AG04449 (cell line): Measurements from ENCODE around the gene CSNK1G2.
A peak's percentile ranks its signal among the peaks of the same experiment; 100 is the strongest.

Experiments used
- CTCF ChIA-PET: fragments of 350-600 bp; formaldehyde crosslinking; extraction: SDS; loops from one replicate; lab custom pipeline; 2021; ENCODE audit warnings: antibody characterized with exemption; lab: Yijun Ruan, JAX
- POLR2A ChIA-PET: fragments of 400-600, 350-600 bp; formaldehyde crosslinking; extraction: SDS; loops from one replicate; lab custom pipeline; 2020; ENCODE audit warnings: antibody characterized with exemption, inconsistent platforms; lab: Yijun Ruan, JAX
- DNase-seq: peaks from one replicate; pipeline ENCODE4 v3.0.0-alpha.2; 2010; ENCODE audit warnings: low read depth, low spot score
- H3K4me3 ChIP-seq: 2 replicates; pipeline ENCODE4 v1.5.1; 2011; ENCODE audit warnings: low read depth, mild to moderate bottlenecking, control low read depth, low read length
- TF ChIP-seq, protein P1 (sequence below): IDR thresholded peaks from one replicate; pipeline ENCODE4 v1.5.1; 2011; ENCODE audit warnings: mild to moderate bottlenecking, moderate library complexity, low read length, control low read depth, inconsistent platforms; ENCODE audit not compliant: insufficient read depth; ENCODE audit errors: missing control alignments

Gene CSNK1G2

DNA sequence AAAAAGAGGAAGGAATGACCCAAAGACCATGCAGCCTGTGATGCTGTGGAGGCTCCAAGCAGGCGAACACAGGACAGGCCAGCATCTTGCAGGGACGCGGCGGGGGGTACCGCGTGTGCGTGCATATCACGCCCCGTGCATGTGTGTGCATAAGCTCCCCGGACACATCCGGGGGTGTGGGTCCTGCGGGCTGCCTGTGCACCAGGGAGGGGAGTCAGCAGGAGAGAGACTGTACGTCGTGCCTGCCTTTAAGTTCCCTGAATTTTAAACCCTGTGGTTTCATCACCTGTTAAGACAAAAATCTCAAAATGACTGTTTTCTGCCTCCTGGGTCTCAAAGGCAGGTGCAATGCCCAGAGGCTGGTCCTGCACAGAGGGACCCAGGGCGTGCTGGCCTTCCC, 19.1 kb upstream of the CSNK1G2 start:
- no peak for DNase-seq
- CTCF ChIA-PET = no interaction called here
- TF ChIP-seq, protein P1, sequence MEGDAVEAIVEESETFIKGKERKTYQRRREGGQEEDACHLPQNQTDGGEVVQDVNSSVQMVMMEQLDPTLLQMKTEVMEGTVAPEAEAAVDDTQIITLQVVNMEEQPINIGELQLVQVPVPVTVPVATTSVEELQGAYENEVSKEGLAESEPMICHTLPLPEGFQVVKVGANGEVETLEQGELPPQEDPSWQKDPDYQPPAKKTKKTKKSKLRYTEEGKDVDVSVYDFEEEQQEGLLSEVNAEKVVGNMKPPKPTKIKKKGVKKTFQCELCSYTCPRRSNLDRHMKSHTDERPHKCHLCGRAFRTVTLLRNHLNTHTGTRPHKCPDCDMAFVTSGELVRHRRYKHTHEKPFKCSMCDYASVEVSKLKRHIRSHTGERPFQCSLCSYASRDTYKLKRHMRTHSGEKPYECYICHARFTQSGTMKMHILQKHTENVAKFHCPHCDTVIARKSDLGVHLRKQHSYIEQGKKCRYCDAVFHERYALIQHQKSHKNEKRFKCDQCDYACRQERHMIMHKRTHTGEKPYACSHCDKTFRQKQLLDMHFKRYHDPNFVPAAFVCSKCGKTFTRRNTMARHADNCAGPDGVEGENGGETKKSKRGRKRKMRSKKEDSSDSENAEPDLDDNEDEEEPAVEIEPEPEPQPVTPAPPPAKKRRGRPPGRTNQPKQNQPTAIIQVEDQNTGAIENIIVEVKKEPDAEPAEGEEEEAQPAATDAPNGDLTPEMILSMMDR = no peak
- POLR2A ChIA-PET = no interaction called here
- H3K4me3 ChIP-seq = no peak overlapping the region

DNA sequence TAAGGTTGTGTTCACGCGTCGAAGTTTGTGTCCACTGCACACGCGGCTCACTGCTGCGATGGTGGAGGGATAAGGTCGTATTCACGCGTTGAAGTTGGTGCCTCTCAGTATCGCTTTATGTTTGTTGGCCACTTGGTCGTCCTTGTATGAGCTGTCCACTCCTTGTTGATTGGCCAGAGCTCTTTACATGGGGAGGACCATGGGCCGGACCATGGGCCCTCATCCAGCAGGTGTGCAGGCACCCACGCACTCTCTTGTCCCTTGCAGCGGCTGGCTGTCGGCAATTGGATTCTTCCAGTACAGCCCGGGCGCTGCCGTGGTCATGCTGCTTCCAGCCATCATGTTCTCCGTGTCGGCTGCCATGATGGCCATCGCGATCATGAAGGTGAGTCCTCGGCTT, 18.2 kb upstream of the CSNK1G2 start:
- DNase-seq = no peak
- CTCF ChIA-PET = no interaction called here
- POLR2A ChIA-PET = no interaction called here
- TF ChIP-seq, protein P1 = no peak
- no peak overlapping the region for H3K4me3 ChIP-seq

DNA sequence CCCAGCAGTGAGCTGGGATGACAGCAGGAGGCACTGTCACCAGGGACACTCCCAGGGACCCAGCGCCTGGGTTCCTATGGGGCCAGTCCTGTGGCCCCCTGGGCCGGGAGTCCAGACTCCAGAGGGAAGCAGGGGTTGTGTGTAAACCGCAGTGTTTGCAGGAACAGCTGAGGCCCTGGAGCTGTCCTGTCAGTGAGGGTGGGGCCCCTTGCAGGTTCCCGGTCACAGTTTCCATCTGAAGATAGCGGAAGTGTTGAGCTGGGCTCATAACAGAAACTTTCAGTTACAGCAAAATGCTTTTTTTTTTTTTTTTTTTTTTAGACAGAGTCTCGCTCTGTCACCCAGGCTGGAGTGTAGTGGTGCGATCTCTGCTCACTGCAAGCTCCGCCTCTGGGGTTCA, 17.7 kb upstream of the CSNK1G2 start:
- DNase-seq = no peak
- ChIA-PET CTCF (no interaction called here), POLR2A (interaction anchor here (0.6 kb wide), 1 partner anchor 293 kb away, joined by 4 read pairs; no protein-coding TSS in a partner anchor)
- no peak overlapping the region for H3K4me3 ChIP-seq
- TF ChIP-seq, protein P1 = no peak

DNA sequence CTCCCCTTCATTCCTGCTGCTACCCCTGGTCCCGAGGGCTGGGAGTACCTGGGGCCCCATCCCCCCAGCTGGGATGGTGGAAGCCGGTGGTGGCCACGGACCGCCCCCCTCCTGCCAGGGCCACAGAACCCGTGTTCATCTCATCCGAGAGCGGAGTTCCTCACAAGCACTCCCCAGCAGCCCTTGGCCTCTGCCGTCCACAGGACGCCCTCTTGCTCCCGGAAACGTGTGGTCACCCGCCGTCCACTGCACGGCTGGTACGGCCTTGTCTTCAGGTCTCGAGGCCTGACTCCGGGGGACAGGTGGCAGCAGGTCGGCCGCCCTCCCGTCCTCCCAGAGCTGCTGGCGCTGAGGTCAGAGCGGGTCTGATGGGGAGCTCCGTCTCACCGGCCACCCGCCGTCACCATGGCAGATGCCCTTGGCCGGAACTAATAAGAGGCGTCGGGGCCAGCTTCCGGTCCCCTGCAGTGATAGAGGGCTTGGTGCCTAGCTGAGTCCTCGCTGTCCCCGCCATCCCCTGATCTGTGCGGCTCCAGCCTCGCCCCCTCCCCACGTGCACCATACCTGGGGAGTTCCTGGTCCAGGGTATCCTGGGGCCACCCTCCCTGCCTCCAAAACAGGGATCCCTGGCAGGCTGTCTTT, 16.5 kb upstream of the CSNK1G2 start:
- CTCF ChIA-PET = interaction anchor here (0.6 kb wide), 1 partner anchor 12 kb away, joined by 3 read pairs; no protein-coding TSS in a partner anchor
- DNase-seq = no peak
- H3K4me3 ChIP-seq = no peak overlapping the region
- TF ChIP-seq, protein P1 = no peak
- POLR2A ChIA-PET = no interaction called here

DNA sequence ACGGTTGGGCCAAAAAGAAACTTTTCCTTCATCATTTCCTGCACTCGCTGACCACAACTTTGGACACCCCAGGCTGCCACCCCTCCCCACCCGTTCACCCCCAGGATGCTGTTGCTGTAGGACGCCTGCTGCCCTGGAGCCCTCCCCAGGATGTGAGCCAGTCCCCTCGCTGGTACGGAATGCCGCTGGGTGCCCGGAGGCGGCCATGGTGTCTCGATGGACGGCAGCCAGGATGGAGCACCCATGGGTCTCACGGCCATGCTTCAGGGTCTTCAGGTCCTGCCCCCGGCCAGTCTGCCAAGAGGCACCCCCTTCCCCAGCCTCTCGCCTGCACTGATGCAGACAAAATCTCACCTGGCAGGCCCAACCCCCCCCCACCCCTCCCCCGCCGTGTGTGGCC, 15.4 kb upstream of the CSNK1G2 start:
- H3K4me3 ChIP-seq = no peak overlapping the region
- POLR2A ChIA-PET = no interaction called here
- CTCF ChIA-PET = no interaction called here
- TF ChIP-seq, protein P1 = no peak
- no peak for DNase-seq

DNA sequence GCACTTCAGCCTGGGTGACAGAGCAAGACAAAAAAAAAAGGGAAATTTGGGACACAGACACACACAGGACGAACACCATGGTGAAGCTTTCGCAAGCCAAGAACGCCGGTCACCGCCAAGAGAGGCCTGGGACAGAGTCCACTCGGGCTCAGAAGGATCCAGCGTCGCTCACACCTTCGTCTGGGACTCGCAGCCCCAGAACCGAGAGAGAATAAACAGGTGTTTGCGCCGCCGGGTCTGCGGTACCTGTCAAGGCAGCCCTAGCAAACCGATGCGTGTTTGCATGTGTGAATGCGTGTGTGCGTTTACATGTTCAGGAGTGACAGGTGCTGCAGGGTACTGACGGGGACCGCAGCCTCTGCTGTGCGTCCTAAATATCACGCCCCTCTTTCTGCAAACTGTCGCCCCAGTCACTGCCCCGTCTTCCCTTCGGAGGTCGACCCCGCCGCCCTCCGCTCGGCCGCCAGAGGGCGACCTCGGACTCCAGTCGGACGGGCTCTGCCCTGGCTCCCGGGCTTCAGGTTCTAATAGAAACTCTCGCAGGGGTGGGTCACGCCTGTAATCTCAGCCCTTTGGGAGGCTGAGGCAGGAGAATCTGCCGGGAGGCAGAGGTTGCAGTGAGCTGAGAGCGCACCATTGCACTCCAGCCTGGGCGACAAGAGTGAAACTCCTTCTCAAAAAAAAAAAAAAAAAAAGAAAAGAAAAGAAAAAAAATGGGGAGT, 11.8 kb upstream of the CSNK1G2 start:
- TF ChIP-seq, protein P1 = peak; percentile 96
- ChIA-PET CTCF (interaction anchor here (0.6 to 4.0 kb wide), 34 partner anchors 8 to 387 kb away, joined by 3 to 38 read pairs (median 4); no protein-coding TSS in a partner anchor), POLR2A (no interaction called here)
- DNase-seq = no peak
- H3K4me3 ChIP-seq = peak overlapping the region; percentile 49
